ENCODE data around the gene CCBE1.

Gene CCBE1

GRCh38 chr18:59610546-59611140 is 86.6 kb downstream of the CCBE1 start:
- DNase-seq = no peak

DNA sequence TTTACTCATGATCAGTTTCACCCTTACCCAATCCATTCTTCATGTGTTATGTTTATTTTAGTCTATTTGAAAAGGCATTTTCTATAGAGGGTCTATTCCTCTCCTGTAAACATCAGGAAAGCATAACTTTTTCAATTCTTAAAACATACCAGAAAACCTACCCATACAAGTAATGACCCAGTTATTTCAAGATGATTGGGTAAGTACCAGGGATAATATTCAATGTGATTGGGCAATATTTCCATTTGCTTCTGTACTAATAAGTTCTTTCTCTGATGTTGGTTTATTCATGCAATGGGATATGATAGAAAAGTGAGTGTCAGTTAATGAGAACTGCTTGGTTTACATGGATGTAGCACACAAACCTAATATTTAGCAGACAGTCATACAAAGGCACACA is 87.6 kb downstream of the CCBE1 start:
- DNase-seq = no peak

DNA sequence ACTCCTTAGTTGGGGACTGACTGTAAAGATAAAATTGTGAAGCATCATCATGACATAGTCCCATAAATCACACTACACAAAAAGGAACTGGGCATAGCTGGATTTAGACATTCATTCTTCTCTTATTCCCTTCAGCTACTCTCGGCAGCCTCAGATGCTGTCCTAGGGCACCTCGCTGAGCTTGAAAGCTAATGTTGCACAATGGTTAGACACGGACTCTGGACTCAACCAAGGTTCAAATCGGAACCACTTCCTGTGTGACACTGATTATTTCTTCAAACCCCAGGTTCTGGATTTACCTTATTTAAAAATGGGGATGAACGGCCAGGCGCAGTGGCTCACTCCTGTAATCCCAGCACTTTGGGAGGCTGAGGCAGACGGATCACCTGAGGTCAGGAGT is 89.8 kb downstream of the CCBE1 start:
- DNase-seq = no peak

- DNase-seq = no peak
Observed at GRCh38 chr18:59607078-59607379, 90.2 kb downstream of the CCBE1 start.

DNA sequence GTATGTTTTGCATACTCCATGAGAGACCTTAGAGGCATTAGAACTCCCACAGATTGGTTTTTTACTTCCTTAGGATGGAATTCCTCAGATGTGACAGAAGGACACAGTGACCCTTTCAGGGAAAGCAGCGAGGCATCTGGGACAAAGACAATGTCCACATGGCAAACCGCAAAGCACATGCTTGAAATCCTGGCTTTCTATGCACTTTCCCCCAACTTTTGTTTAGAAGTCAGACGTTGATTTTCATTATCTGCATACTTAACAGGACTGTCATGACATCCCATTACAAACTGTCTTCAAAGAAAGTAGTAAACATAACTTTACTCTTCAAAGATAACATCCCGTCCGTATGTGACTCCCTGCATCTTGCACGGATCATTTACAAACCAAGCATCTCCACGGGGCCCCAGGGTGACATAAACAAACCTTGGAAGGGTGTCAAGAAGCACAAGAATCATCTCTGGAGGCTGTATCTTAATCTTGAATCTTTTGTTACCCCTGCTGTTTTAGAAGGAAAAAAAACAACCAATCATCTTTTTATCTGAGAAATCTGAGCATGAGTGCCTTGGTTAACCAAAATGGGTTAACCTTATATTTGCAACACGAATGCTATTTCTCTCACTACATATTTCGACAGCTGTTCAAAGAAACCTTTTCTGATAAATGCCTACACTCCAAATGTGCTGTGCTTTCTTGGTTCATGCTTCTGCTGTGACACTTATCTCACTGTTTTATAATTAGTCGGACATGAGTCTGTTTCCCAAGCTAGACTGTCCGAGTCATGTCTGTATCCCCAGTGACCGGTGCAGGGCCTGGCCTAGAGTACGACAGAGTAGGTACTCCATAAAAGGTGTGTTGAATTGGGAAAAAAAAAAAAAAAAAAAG is 90.8 kb downstream of the CCBE1 start:
- no peak for DNase-seq

DNA sequence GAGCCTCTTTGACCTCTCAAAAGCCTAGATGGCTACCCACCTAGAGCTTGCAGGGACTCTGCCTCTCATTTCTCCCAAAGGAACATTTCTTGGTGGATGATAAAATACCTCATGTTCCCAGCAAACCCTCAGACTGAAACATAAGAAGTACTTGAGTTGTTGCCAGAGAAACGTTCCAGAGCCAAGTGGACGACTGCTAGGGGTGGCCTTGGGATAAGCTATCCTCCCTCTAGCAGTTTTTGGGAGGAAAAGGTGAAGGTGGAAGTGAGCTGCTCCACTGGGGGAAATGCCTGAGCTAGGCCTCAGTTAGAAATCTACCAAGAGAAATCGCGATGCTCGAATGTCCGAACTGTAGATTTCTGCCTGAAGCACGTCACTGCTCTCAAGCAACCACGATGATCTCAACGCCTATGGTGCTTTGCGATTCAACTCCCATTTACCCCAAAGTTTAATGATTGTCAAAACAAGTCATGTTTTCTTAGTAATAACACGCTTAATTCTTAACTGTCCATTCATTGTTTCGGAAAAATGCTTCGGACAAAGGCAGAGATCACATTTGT is 91.5 kb downstream of the CCBE1 start:
- no peak for DNase-seq

- no peak for DNase-seq
Observed at GRCh38 chr18:59604877-59605276, 92.3 kb downstream of the CCBE1 start.

DNA sequence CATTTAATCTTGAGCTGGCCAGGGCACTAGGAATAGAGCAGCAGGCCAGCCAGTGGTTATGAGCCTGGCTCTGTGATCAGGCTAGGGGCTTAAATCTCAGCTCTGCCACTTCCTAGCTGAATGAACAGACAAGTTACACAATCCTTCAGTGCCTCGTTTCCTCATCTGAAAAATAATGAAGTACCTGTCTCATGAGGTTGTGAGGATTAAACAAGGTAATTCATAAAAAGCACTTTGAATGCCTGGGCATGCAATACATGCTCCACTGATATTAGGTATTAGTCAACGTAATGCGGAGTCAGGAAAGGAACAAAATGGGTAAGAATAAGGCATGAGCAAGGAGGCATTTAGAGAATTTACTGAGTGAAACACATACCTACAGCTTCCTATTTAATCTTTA is 100.2 kb downstream of the CCBE1 start:
- DNase-seq = no peak

- no peak for DNase-seq
Observed at GRCh38 chr18:59593291-59593717, 103.9 kb downstream of the CCBE1 start.

DNA sequence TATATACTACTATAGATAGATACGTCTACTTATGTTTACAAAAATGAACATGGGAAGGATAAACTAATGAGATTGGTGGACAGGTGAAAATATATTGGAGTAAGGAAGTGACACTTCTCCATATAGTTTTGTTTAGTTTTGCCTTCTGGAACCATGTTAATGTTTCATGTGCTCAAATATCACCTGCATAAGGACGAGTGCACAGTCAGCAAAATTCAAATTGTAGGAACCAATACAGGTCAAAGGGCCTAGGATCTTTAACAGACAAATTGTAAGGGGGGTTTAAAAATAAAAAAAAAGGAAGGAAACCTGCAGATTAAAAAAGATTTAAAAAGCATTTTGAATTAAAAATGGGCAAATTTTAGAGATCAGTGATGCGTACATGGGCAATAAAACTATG is 104.6 kb downstream of the CCBE1 start:
- DNase-seq = no peak

- no peak for DNase-seq
Observed at GRCh38 chr18:59582395-59582794, 114.8 kb downstream of the CCBE1 start.

GRCh38 chr18:59579509-59579908 is 117.7 kb downstream of the CCBE1 start:
- no peak for DNase-seq

GRCh38 chr18:59577386-59577655 is 119.9 kb downstream of the CCBE1 start:
- no peak for DNase-seq

GRCh38 chr18:59576541-59577385 is 120.5 kb downstream of the CCBE1 start:
- DNase-seq = no peak

DNA sequence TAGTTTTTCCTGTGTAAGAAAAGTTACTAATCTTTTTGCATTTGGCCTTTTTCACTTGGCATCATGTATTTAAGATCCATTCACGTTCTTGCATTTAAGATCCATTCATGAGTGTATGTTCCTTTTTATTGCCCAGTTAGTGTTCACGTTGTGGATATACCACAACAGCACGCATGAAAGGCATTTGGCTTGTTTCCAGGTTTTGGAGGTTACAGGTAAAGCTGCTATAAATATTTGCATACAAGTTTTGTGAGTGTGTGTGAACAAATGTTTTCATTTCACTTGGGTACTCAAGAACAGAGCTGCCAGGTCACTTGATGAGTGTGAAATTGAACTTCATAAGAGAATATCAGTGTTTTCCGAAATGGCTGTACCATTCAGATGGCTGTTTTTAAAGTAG is 121.2 kb downstream of the CCBE1 start:
- DNase-seq = no peak

DNA sequence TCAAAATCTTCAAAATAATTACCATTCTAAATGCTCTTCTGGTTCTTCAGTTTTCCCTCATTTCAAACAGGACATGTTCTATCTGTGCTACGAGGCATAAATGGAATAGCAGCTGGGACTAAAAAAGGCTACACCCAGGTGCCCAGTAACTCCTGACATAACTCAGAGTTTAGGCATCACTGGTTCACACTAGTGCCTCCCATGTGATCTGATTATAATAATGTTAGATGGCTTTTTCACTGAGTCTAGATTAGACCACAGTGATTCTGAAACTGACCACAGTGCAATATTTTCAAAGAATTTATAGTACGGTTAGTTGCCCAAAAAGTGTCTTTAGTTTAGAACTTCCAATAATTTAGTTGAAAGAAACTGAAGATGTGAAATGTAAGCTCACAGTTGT is 123.3 kb downstream of the CCBE1 start:
- DNase-seq = no peak

GRCh38 chr18:59571902-59572301 is 125.3 kb downstream of the CCBE1 start:
- DNase-seq = no peak

DNA sequence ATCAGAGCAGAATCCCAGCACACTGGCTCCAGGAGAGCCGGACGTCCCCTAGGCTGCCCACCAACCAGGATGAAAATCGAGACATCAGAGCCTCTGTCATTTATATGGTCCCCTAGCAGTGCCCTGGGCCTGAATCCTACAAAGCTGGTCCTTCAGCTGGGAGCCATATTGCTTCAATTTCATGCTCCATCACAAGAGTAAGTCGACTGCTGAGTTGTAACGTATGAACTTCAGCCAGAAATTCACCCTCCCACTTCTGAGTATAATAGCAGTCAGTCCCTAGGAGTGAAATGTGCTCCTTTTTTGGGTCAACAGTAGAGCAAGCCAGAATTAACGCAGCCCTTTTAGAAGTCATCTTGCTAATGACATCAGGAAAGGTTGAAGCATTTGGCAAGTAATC is 126.4 kb downstream of the CCBE1 start:
- DNase-seq = no peak

GRCh38 chr18:59570101-59570775 is 127.0 kb downstream of the CCBE1 start:
- DNase-seq = no peak

- no peak for DNase-seq
Observed at GRCh38 chr18:59569390-59569791, 127.8 kb downstream of the CCBE1 start.

GRCh38 chr18:59567431-59567830 is 129.8 kb downstream of the CCBE1 start:
- DNase-seq = no peak

- no peak for DNase-seq
Observed at GRCh38 chr18:59566533-59566971, 130.7 kb downstream of the CCBE1 start.

- DNase-seq = no peak
Observed at GRCh38 chr18:59565957-59566356, 131.3 kb downstream of the CCBE1 start.
